A673 (cell line): ENCODE measurements around the gene CPN2. TPM values are rescaled to one million over a fixed set of nuclear protein-coding genes. Genes with fewer than 3 reads are reported as not detected.

ENCODE experiments used
- BruUV-seq: library from RNA; stranded (reverse); fragments of 400-500 nt; replicated peaks from 2 replicates; lab custom pipeline; 2021; lab: Mats Ljungman, UMichigan
- CTCF ChIA-PET: fragments of 300-600 bp; sonication (Branson Sonifier 250); formaldehyde crosslinking; loops from one replicate; lab custom pipeline; 2022; ENCODE audit warnings: antibody characterized with exemption; lab: Charles Lee
- POLR2A ChIA-PET: fragments of 300-600 bp; sonication (Branson Sonifier 250); formaldehyde crosslinking; loops from one replicate; lab custom pipeline; 2022; ENCODE audit warnings: antibody characterized with exemption; ENCODE audit not compliant: low non-redundant PET; lab: Charles Lee
- DNase-seq: peaks from one replicate; pipeline ENCODE4 v3.0.0-alpha.2; 2015; ENCODE audit warnings: low spot score
- H3K27ac ChIP-seq: fragments of 200-600 bp; sonication (generic); 2 replicates; pipeline ENCODE4 v1.5.1; 2016; ENCODE audit warnings: mixed run types, low read depth, mild to moderate bottlenecking, mixed read lengths, antibody characterized with exemption, low read length; ENCODE audit not compliant: poor library complexity, severe bottlenecking
- H3K27me3 ChIP-seq: fragments of 200-600 bp; sonication (generic); replicated peaks from 2 replicates; pipeline ENCODE4 v1.6.1; 2017; ENCODE audit warnings: mixed run types, low read depth, mild to moderate bottlenecking, mixed read lengths, antibody characterized with exemption, low read length; ENCODE audit not compliant: insufficient read depth, poor library complexity
- H3K36me3 ChIP-seq: fragments of 200-600 bp; sonication (generic); 2 replicates; pipeline ENCODE4 v1.6.1; 2016; ENCODE audit warnings: mixed run types, mild to moderate bottlenecking, mixed read lengths, antibody characterized with exemption, low read length; ENCODE audit not compliant: insufficient read depth, poor library complexity, severe bottlenecking
- H3K4me1 ChIP-seq: fragments of 200-600 bp; sonication (generic); 2 replicates; pipeline ENCODE4 v1.6.1; 2017; ENCODE audit warnings: mixed run types, mild to moderate bottlenecking, mixed read lengths, antibody characterized with exemption, low read length; ENCODE audit not compliant: insufficient read depth, poor library complexity, severe bottlenecking
- H3K4me3 ChIP-seq: fragments of 200-600 bp; sonication (generic); 2 replicates; pipeline ENCODE4 v1.5.1; 2016; ENCODE audit warnings: low read depth, mixed run types, mild to moderate bottlenecking, mixed read lengths, low read length; ENCODE audit not compliant: poor library complexity, severe bottlenecking
- H3K9me3 ChIP-seq: fragments of 200-600 bp; sonication (generic); 2 replicates; pipeline ENCODE4 v1.6.1; 2016; ENCODE audit warnings: mixed run types, low read depth, mild to moderate bottlenecking, mixed read lengths, antibody characterized with exemption, low read length; ENCODE audit not compliant: poor library complexity, severe bottlenecking
- EZH2 ChIP-seq: fragments of 200-600 bp; sonication (generic); IDR thresholded peaks from 2 replicates; pipeline ENCODE4 v1.6.1; 2017; ENCODE audit warnings: borderline replicate concordance, low read depth, mild to moderate bottlenecking, mixed read lengths, antibody characterized with exemption, low read length; ENCODE audit not compliant: poor library complexity, severe bottlenecking
- intact Hi-C: fragments of 100-400 bp; cut with micrococcal nuclease; formaldehyde crosslinking; loops from one replicate; pipeline ENCODE4 v1.10.0; 2022; ENCODE audit not compliant: unreplicated experiment
- total RNA-seq: library from RNA; stranded (reverse); gene quantifications from 2 replicates; pipeline ENCODE4 v1.2.3, GENCODE V29; 2021
- TF ChIP-seq, protein P1 (sequence below): fragments of 300-800, 200-600 bp; sonication (generic); conservative IDR thresholded peaks from 2 replicates; pipeline ENCODE4 v1.5.1; 2017; ENCODE audit warnings: low read depth, mild to moderate bottlenecking, antibody characterized with exemption, low read length, moderate library complexity, mixed read lengths

The CPN2 gene
- total RNA-seq, 1 experiment from 2014 or later: not detected

DNA sequence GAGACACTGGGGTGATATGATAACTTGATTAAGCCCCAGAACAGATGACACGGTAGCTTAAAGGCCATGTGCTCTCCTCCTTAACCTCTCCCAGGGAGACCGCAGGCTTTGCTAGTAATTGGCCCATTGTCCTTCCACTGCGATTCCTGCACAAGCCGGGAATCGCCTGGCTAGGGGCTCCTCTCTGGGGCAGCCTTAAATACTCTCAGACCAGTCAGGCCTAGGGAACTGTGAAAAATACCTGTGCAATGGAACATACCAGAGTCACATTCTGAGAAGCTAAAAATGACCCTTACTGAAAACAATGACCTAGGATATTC is 56.3 kb downstream of the CPN2 start:
- no peak overlapping the region for H3K4me3 ChIP-seq

GRCh38 chr3:194294199-194294894 is 56.8 kb downstream of the CPN2 start:
- TF ChIP-seq, protein P1, sequence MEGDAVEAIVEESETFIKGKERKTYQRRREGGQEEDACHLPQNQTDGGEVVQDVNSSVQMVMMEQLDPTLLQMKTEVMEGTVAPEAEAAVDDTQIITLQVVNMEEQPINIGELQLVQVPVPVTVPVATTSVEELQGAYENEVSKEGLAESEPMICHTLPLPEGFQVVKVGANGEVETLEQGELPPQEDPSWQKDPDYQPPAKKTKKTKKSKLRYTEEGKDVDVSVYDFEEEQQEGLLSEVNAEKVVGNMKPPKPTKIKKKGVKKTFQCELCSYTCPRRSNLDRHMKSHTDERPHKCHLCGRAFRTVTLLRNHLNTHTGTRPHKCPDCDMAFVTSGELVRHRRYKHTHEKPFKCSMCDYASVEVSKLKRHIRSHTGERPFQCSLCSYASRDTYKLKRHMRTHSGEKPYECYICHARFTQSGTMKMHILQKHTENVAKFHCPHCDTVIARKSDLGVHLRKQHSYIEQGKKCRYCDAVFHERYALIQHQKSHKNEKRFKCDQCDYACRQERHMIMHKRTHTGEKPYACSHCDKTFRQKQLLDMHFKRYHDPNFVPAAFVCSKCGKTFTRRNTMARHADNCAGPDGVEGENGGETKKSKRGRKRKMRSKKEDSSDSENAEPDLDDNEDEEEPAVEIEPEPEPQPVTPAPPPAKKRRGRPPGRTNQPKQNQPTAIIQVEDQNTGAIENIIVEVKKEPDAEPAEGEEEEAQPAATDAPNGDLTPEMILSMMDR: no peak
- no peak for TF ChIP-seq EZH2
- DNase-seq: no peak
- H3K9me3 ChIP-seq: peaks cover 4% of the 10 kb centered on the region
- POLR2A ChIA-PET: interaction anchor here (0.6 kb wide), 2 partner anchors 118 to 755 kb away, joined by 3 read pairs; no protein-coding TSS in a partner anchor
- H3K27ac ChIP-seq: no peak overlapping the region
- H3K4me3 ChIP-seq: no peak overlapping the region
- no peaks in the 10 kb centered on the region for H3K36me3 ChIP-seq
- intact Hi-C loops: no loop called here
- no peaks in the 10 kb centered on the region for H3K27me3 ChIP-seq
- no TSS peak for BruUV-seq
- CTCF ChIA-PET: no interaction called here
- peaks cover 14% of the 10 kb centered on the region for H3K4me1 ChIP-seq

More for the DNA sequence above, 56.3 kb downstream of the CPN2 start:
- intact Hi-C loops: no loop called here
- H3K4me1 ChIP-seq: peaks cover 14% of the 10 kb centered on the region
- TF ChIP-seq EZH2: no peak
- TF ChIP-seq, protein P1: no peak
- no peaks in the 10 kb centered on the region for H3K27me3 ChIP-seq
- peaks cover 4% of the 10 kb centered on the region for H3K9me3 ChIP-seq
- ChIA-PET POLR2A (interaction anchor here (0.6 kb wide), 1 partner anchor 118 kb away, joined by 3 read pairs; no protein-coding TSS in a partner anchor), CTCF (no interaction called here)
- DNase-seq: no peak
- H3K27ac ChIP-seq: no peak overlapping the region
- no peaks in the 10 kb centered on the region for H3K36me3 ChIP-seq
- no TSS peak for BruUV-seq

DNA sequence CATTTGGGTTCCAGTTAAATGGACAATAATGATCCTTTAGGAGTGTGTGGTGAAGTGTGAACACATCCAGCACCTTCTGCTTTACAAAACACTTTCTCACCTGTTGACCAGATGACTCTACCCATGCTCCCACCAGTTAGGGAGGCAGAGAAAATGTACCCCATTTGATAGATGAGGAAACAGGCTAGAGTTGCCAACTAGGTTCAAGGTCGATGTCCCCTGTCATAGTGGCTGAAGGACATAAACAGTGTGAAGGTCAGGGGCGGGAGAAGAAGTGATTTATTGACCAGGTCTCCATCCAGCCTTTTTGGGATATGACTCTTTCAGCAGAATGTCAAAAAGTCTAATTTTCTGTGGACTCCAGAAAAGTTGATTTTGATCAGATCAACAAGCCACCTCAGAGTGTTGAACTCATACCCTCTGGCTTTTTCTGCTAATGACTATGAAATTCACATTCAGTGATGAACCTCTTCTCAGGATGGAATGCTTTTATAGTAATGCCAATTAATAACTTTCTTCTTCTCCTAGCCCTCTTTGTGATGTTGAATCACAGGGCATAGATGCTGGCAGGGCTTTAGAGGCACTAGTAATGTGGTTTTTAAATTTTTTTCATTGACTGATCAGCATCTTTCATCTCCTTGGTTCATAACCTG is 57.5 kb downstream of the CPN2 start:
- H3K4me3 ChIP-seq: no peak overlapping the region
- no peak for TF ChIP-seq EZH2
- TF ChIP-seq, protein P1: no peak
- no peaks in the 10 kb centered on the region for H3K36me3 ChIP-seq
- CTCF ChIA-PET: no interaction called here
- intact Hi-C loops: no loop called here
- BruUV-seq: no TSS peak
- H3K4me1 ChIP-seq: peaks cover 14% of the 10 kb centered on the region
- no peak for DNase-seq
- H3K27me3 ChIP-seq: no peaks in the 10 kb centered on the region
- POLR2A ChIA-PET: interaction anchor here (0.6 kb wide), 1 partner anchor 756 kb away, joined by 3 read pairs; no protein-coding TSS in a partner anchor
- peaks cover 4% of the 10 kb centered on the region for H3K9me3 ChIP-seq
- H3K27ac ChIP-seq: no peak overlapping the region
